ENCODE results near the gene CTR9.
A peak's percentile ranks its signal among the peaks of the same experiment; 100 is the strongest.

CTR9 gene

DNA sequence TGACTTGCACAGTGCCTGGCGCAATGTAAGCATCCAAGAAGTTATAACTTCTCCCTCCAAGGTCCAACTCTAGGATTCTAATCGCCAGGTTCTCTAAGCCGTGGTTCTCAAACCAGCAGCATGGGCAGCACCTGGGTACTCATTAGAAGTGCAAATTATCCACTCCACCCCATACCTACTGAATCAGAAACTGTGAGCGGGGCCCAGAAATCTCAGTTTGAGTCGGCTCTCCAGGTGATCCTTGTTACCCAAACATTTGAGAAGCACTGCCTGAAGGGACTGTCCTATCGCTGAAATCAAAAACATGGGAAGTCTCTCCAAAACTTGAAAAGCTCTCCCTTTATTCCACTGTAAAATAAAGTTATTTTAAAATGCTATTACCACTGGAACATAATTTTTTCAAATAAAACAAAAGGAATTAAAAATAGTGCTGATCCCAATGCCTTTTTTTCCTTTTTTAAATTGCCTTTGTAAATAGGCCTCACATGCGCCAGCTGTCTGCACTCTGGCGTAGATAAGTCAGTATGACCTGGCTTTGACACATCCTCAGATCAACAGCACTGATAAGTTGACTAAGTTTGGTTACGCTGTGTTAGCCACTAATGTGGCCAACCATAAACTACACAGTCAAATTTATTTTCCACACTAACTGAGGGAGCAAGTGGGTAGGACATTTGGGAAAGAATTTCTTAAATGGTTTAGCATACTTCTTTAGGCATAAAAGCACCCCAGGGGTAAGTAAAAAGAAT, 8.4 kb upstream of the CTR9 start:
- peaks cover 19 to 63% (median 34%) of the 10 kb centered on the region in 4 experiments for H3K4me1 ChIP-seq (ENCODE audit: control extremely low read depth in 1 of 4, control insufficient read depth in 4 of 4, insufficient read depth in 4 of 4, low read length in 3 of 4)
- no peaks in the 10 kb centered on the region for H3K27me3 ChIP-seq (replicated peaks in 2 of 5; ENCODE audit: control insufficient read depth in 4 of 5, insufficient read depth in 5 of 5, low read length in 4 of 5)
- CTCF ChIA-PET = interaction anchor here (0.6 to 9.9 kb wide), 6 partner anchors 117 to 337 kb away, joined by 3 to 55 read pairs (median 4); partner anchors contain the start of gene AMPD3
- POLR2A ChIA-PET = no interaction called here
- DNase-seq = peak in 2 of 3 donors; percentile 63 to 93
- H3K36me3 ChIP-seq (ENCODE audit: control insufficient read depth in 4 of 4, insufficient read depth in 4 of 4, low read length in 3 of 4) = no peaks in the 10 kb centered on the region
- H3K9me3 ChIP-seq (ENCODE audit: control extremely low read depth in 1 of 5, control insufficient read depth in 4 of 5, insufficient read depth in 2 of 5, low read depth in 1 of 5, low read length in 4 of 5) = no peaks in the 10 kb centered on the region
- WGBS (ENCODE audit: insufficient coverage) = 50% methylated on average over 7 of the region's 9 CpGs
- peak overlapping the region in 1 of 7 experiments; percentile 36 for H3K4me3 ChIP-seq (ENCODE audit: control insufficient read depth in 1 of 7, extremely low read depth in 1 of 7, insufficient read depth in 4 of 7, low read depth in 2 of 7, low read length in 6 of 7)
- H3K27ac ChIP-seq (ENCODE audit: insufficient read depth in 1 of 2, low read depth in 1 of 2, low read length in 2 of 2, poor library complexity in 1 of 2, severe bottlenecking in 2 of 2) = peak overlapping the region in 1 of 2 experiments; percentile 66

DNA sequence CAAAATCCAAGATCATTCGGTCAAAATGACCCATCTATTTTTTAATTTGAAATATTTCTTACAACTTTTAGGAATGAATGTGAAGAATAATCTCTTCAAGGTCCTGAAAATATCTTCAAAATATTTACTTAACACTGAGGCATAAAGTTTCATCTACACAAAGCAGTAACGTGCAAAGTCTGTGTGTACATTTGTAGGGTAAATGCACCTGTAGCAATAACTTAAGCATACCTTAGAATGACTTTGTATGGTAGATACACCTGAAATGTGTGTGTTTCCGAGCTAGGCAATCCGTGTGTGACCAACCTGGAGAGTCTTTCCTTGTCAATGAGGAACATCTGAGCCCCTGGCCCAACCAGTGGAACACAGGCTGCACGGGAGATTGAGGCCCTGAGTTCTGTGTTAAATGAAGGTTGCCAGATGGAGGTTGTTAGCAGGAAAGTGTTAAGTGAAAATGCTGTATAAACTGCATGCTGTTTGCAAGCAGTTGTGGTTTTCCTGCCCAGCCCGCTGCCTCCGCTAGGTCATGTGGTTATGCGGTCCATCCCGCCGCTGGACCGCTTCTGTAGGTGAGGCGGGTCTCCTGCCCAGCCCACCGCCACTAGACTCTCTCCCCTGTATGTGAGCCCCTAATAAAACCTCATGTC, 7.6 kb upstream of the CTR9 start:
- ChIA-PET POLR2A (no interaction called here), CTCF (interaction anchor here (0.6 to 9.9 kb wide), 3 partner anchors 43 to 331 kb away, joined by 3 to 55 read pairs (median 4); no protein-coding TSS in a partner anchor)
- Histone ChIP-seq H3K27ac (ENCODE audit: insufficient read depth in 1 of 2, low read depth in 1 of 2, low read length in 2 of 2, poor library complexity in 1 of 2, severe bottlenecking in 2 of 2) (peak overlapping the region in 1 of 2 experiments; percentile 66), H3K4me3 (ENCODE audit: control insufficient read depth in 1 of 7, extremely low read depth in 1 of 7, insufficient read depth in 4 of 7, low read depth in 2 of 7, low read length in 6 of 7) (peak overlapping the region in 4 of 7 experiments; percentile 16 to 42 (median 27)), H3K4me1 (ENCODE audit: control extremely low read depth in 1 of 4, control insufficient read depth in 4 of 4, insufficient read depth in 4 of 4, low read length in 3 of 4) (peaks cover 19 to 67% (median 43%) of the 10 kb centered on the region in 4 experiments), H3K27me3 (replicated peaks in 2 of 5; ENCODE audit: control insufficient read depth in 4 of 5, insufficient read depth in 5 of 5, low read length in 4 of 5) (no peaks in the 10 kb centered on the region), H3K9me3 (ENCODE audit: control extremely low read depth in 1 of 5, control insufficient read depth in 4 of 5, insufficient read depth in 2 of 5, low read depth in 1 of 5, low read length in 4 of 5) (no peaks in the 10 kb centered on the region), H3K36me3 (ENCODE audit: control insufficient read depth in 4 of 4, insufficient read depth in 4 of 4, low read length in 3 of 4) (no peaks in the 10 kb centered on the region)
- 4% methylated on average over 11 of the region's 13 CpGs for WGBS (ENCODE audit: insufficient coverage)
- DNase-seq = peak in 2 of 3 donors; percentile 87 to 93

DNA sequence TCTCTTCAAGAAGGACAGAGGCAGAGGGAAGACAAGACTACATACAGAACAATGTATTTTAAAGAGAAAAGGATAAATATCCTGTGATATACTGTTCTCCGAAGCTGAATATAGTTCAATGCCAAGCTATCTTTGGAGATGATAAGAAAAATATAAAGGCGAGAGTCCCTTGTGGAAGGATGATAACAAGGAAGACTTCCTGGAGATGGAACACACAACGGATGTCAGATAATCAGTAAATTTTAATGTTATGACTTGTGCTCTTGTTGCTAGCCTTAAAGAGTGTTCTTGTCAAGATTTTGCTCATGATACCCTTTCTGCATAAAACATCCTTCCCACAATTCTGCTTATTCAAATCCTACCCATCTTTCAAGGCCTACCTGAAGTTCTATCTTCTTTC, 6.8 kb upstream of the CTR9 start:
- H3K27me3 ChIP-seq (replicated peaks in 2 of 5; ENCODE audit: control insufficient read depth in 4 of 5, insufficient read depth in 5 of 5, low read length in 4 of 5) = no peaks in the 10 kb centered on the region
- H3K4me1 ChIP-seq (ENCODE audit: control extremely low read depth in 1 of 4, control insufficient read depth in 4 of 4, insufficient read depth in 4 of 4, low read length in 3 of 4) = peaks cover 22 to 74% (median 50%) of the 10 kb centered on the region in 4 experiments
- peak overlapping the region in 1 of 2 experiments; percentile 66 for H3K27ac ChIP-seq (ENCODE audit: insufficient read depth in 1 of 2, low read depth in 1 of 2, low read length in 2 of 2, poor library complexity in 1 of 2, severe bottlenecking in 2 of 2)
- ChIA-PET POLR2A (no interaction called here), CTCF (interaction anchor here (1.2 kb wide), 1 partner anchor 42 kb away, joined by 3 read pairs; no protein-coding TSS in a partner anchor)
- no peak for DNase-seq
- no peaks in the 10 kb centered on the region for H3K9me3 ChIP-seq (ENCODE audit: control extremely low read depth in 1 of 5, control insufficient read depth in 4 of 5, insufficient read depth in 2 of 5, low read depth in 1 of 5, low read length in 4 of 5)
- 5% methylated on average over 2 of the region's 3 CpGs for WGBS (ENCODE audit: insufficient coverage)
- H3K36me3 ChIP-seq (ENCODE audit: control insufficient read depth in 4 of 4, insufficient read depth in 4 of 4, low read length in 3 of 4) = no peaks in the 10 kb centered on the region
- peak overlapping the region in 2 of 7 experiments; percentile 16 to 42 for H3K4me3 ChIP-seq (ENCODE audit: control insufficient read depth in 1 of 7, extremely low read depth in 1 of 7, insufficient read depth in 4 of 7, low read depth in 2 of 7, low read length in 6 of 7)

DNA sequence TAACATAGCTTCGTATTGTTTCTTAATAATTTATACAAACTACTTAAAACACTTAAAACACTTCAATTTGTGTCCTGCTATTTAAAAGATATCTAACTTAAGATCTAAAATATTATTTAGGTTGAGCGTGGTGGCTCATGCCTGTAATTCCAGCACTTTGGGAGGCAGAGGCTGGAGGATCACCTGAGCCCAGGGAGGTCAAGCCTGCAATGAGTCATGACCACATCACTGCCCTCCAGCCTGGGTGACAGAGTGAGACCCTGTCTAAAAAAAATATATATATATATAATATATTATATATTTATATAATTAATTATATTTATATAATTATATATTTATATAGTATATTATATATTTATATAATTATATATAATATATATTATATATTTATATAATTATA, 4.2 kb upstream of the CTR9 start:
- ChIA-PET POLR2A (no interaction called here), CTCF (interaction anchor here (0.7 kb wide), 1 partner anchor 93 kb away, joined by 3 read pairs; no protein-coding TSS in a partner anchor)
- no peak for DNase-seq
- Histone ChIP-seq H3K27ac (ENCODE audit: insufficient read depth in 1 of 2, low read depth in 1 of 2, low read length in 2 of 2, poor library complexity in 1 of 2, severe bottlenecking in 2 of 2) (no peak overlapping the region), H3K36me3 (ENCODE audit: control insufficient read depth in 4 of 4, insufficient read depth in 4 of 4, low read length in 3 of 4) (no peaks in the 10 kb centered on the region), H3K27me3 (replicated peaks in 2 of 5; ENCODE audit: control insufficient read depth in 4 of 5, insufficient read depth in 5 of 5, low read length in 4 of 5) (no peaks in the 10 kb centered on the region), H3K4me3 (ENCODE audit: control insufficient read depth in 1 of 7, extremely low read depth in 1 of 7, insufficient read depth in 4 of 7, low read depth in 2 of 7, low read length in 6 of 7) (no peak overlapping the region), H3K4me1 (ENCODE audit: control extremely low read depth in 1 of 4, control insufficient read depth in 4 of 4, insufficient read depth in 4 of 4, low read length in 3 of 4) (peaks cover 29 to 79% (median 59%) of the 10 kb centered on the region in 4 experiments), H3K9me3 (ENCODE audit: control extremely low read depth in 1 of 5, control insufficient read depth in 4 of 5, insufficient read depth in 2 of 5, low read depth in 1 of 5, low read length in 4 of 5) (no peaks in the 10 kb centered on the region)
- no CpG with 5 or more reads among the region's 2 CpGs for WGBS (ENCODE audit: insufficient coverage)

DNA sequence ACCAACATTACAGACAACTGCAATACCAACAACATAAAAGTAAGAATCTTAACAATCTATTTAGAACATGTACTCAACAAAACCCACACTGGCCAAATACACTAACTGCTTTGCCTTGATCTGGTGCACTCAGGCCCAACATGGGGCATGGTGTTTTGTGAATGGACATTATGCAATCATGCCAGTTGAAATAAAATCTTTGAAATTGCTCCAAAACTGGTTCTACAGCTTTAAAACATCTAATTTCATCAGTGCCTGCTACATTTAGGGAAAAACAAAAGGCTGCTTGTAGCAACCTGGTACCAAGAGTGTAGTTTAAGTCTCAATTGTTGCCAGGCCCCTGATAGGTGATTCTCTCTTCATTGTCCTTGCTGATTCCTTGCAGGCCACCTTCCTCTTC, 3.3 kb upstream of the CTR9 start:
- CTCF ChIA-PET = interaction anchor here (0.8 to 1.6 kb wide), 3 partner anchors 11 to 334 kb away, joined by 3 to 7 read pairs (median 4); no protein-coding TSS in a partner anchor
- Histone ChIP-seq H3K4me3 (ENCODE audit: control insufficient read depth in 1 of 7, extremely low read depth in 1 of 7, insufficient read depth in 4 of 7, low read depth in 2 of 7, low read length in 6 of 7) (no peak overlapping the region), H3K27ac (ENCODE audit: insufficient read depth in 1 of 2, low read depth in 1 of 2, low read length in 2 of 2, poor library complexity in 1 of 2, severe bottlenecking in 2 of 2) (no peak overlapping the region), H3K4me1 (ENCODE audit: control extremely low read depth in 1 of 4, control insufficient read depth in 4 of 4, insufficient read depth in 4 of 4, low read length in 3 of 4) (peaks cover 25 to 79% (median 59%) of the 10 kb centered on the region in 4 experiments), H3K36me3 (ENCODE audit: control insufficient read depth in 4 of 4, insufficient read depth in 4 of 4, low read length in 3 of 4) (no peaks in the 10 kb centered on the region), H3K9me3 (ENCODE audit: control extremely low read depth in 1 of 5, control insufficient read depth in 4 of 5, insufficient read depth in 2 of 5, low read depth in 1 of 5, low read length in 4 of 5) (no peaks in the 10 kb centered on the region), H3K27me3 (replicated peaks in 2 of 5; ENCODE audit: control insufficient read depth in 4 of 5, insufficient read depth in 5 of 5, low read length in 4 of 5) (no peaks in the 10 kb centered on the region)
- POLR2A ChIA-PET = no interaction called here
- DNase-seq = peak in 1 of 3 donors; percentile 36

DNA sequence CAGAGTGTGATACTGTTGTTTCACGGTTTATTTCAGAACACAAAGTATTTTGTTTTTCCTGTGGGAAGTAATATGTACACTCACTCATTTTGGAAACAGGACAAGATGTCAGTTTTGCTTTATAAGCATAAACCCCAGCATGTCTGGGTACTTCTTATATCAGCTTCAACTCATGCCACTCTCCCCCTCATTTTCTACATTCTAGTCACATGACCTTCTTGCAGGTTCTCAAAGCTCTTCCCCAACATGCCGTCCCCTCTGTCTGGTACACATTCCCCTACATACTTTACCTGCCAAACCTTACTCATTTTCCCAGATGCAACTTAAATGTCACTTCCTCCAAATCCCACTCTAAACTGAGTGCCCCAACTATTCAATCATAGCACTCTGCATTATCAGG, 1.6 kb upstream of the CTR9 start:
- Histone ChIP-seq H3K9me3 (ENCODE audit: control extremely low read depth in 1 of 5, control insufficient read depth in 4 of 5, insufficient read depth in 2 of 5, low read depth in 1 of 5, low read length in 4 of 5) (no peaks in the 10 kb centered on the region), H3K27ac (ENCODE audit: insufficient read depth in 1 of 2, low read depth in 1 of 2, low read length in 2 of 2, poor library complexity in 1 of 2, severe bottlenecking in 2 of 2) (no peak overlapping the region), H3K4me1 (ENCODE audit: control extremely low read depth in 1 of 4, control insufficient read depth in 4 of 4, insufficient read depth in 4 of 4, low read length in 3 of 4) (peaks cover 16 to 63% (median 44%) of the 10 kb centered on the region in 4 experiments), H3K27me3 (replicated peaks in 2 of 5; ENCODE audit: control insufficient read depth in 4 of 5, insufficient read depth in 5 of 5, low read length in 4 of 5) (no peaks in the 10 kb centered on the region), H3K36me3 (ENCODE audit: control insufficient read depth in 4 of 4, insufficient read depth in 4 of 4, low read length in 3 of 4) (peaks cover 4 to 15% (median 8%) of the 10 kb centered on the region in 4 experiments), H3K4me3 (ENCODE audit: control insufficient read depth in 1 of 7, extremely low read depth in 1 of 7, insufficient read depth in 4 of 7, low read depth in 2 of 7, low read length in 6 of 7) (peak overlapping the region in 1 of 7 experiments; percentile 2)
- WGBS (ENCODE audit: insufficient coverage) = 50% methylated on average over 1 of the region's 2 CpGs
- POLR2A ChIA-PET = no interaction called here
- CTCF ChIA-PET = interaction anchor here (1.3 to 1.6 kb wide), 3 partner anchors 9 to 21 kb away, joined by 3 to 7 read pairs (median 4); no protein-coding TSS in a partner anchor
- no peak for DNase-seq

Measured in common myeloid progenitor, CD34-positive (primary cell).